CD4-positive, alpha-beta T cell (primary cell): Measurements from ENCODE around the gene SPATC1L. TPM values are rescaled to one million over a fixed set of nuclear protein-coding genes. Genes with fewer than 3 reads are reported as not detected.

ENCODE experiments used
- ATAC-seq: fragments of 200-7000 bp; cut with Tn5 transposase; one replicate; pipeline ENCODE4 v1.10.0; 2022; ENCODE audit warnings: mild to moderate bottlenecking; ENCODE audit not compliant: poor library complexity
- CTCF ChIA-PET: fragments of 350-600 bp; sonication (Branson Sonifier 250); formaldehyde crosslinking; loops from one replicate; lab custom pipeline; 2021; ENCODE audit warnings: antibody characterized with exemption, inconsistent platforms; lab: Charles Lee
- POLR2A ChIA-PET: fragments of 350-600 bp; sonication (Branson Sonifier 250); formaldehyde crosslinking; loops from one replicate; lab custom pipeline; 2021; ENCODE audit warnings: antibody characterized with exemption, inconsistent platforms; lab: Charles Lee
- DNase-seq, 14 experiments: peaks; one replicate each; pipeline ENCODE4 v3.0.0-alpha.2; 2013 to 2020; ENCODE audit warnings: mixed read lengths in 2 of 14
- H3K27ac ChIP-seq, 2 donors: one replicate each; pipeline versions ENCODE4 v1.5.1 to v1.7.0; 2013; ENCODE audit warnings: low read length in 2 of 2, low read depth in 1 of 2, mild to moderate bottlenecking in 1 of 2
- H3K27me3 ChIP-seq, 2 experiments: 1 replicate in 1 of 2; 2 replicates in 1 of 2; pipeline versions ENCODE4 v1.6.1 to v1.7.0; 2013; ENCODE audit warnings: low read length in 2 of 2, control low read depth in 1 of 2, mild to moderate bottlenecking in 1 of 2, moderate library complexity in 1 of 2; ENCODE audit not compliant: insufficient read depth in 2 of 2, control insufficient read depth in 1 of 2
- H3K36me3 ChIP-seq: one replicate; pipeline ENCODE4 v1.6.1; 2013; ENCODE audit warnings: low read length, control low read depth; ENCODE audit not compliant: insufficient read depth
- H3K4me1 ChIP-seq: one replicate; pipeline ENCODE4 v1.6.1; 2013; ENCODE audit warnings: low read length, control low read depth; ENCODE audit not compliant: insufficient read depth
- H3K4me3 ChIP-seq: one replicate; pipeline ENCODE4 v1.5.1; 2013; ENCODE audit warnings: mild to moderate bottlenecking, low read length, moderate library complexity
- H3K9me3 ChIP-seq, 2 experiments: 1 replicate in 1 of 2; 2 replicates in 1 of 2; pipeline versions ENCODE4 v1.6.1 to v1.7.0; 2013; ENCODE audit warnings: low read length in 2 of 2, mild to moderate bottlenecking in 2 of 2, control low read depth in 1 of 2, moderate library complexity in 1 of 2; ENCODE audit not compliant: control insufficient read depth in 1 of 2, insufficient read depth in 1 of 2
- H3K27ac Mint-ChIP-seq: one replicate; pipeline ENCODE4 v1.8.0; 2020; ENCODE audit warnings: mixed read lengths
- H3K27me3 Mint-ChIP-seq: one replicate; pipeline ENCODE4 v1.8.0; 2021; ENCODE audit warnings: mixed read lengths
- H3K36me3 Mint-ChIP-seq: one replicate; pipeline ENCODE4 v1.8.0; 2021; ENCODE audit warnings: low read depth, mixed read lengths
- H3K4me1 Mint-ChIP-seq: one replicate; pipeline ENCODE4 v1.8.0; 2021; ENCODE audit warnings: low read depth, mixed read lengths
- H3K4me3 Mint-ChIP-seq: one replicate; pipeline ENCODE4 v1.8.0; 2020; ENCODE audit warnings: mild to moderate bottlenecking, mixed read lengths
- H3K9me3 Mint-ChIP-seq: one replicate; pipeline ENCODE4 v1.8.0; 2020; ENCODE audit warnings: mixed read lengths
- CTCF ChIP-seq: fragments of 200-600 bp; IDR thresholded peaks from one replicate; pipeline ENCODE4 v1.8.0; 2022; ENCODE audit warnings: antibody characterized with exemption, mild to moderate bottlenecking
- intact Hi-C, 2 experiments: fragments of 100-400 bp; cut with DNase I in 1 of 2; cut with micrococcal nuclease in 1 of 2; formaldehyde crosslinking; loops; one replicate each; pipeline versions ENCODE4 v1.15.1 to v1.9.0; 2023 to 2025; cut with DNase I, micrococcal nuclease
- total RNA-seq, 174 experiments: library from RNA in 2 of 174; stranded (reverse) in 2 of 174; gene quantifications; one replicate each; pipeline ENCODE4 v1.2.3 and lab custom pipeline; 2021 to 2026

SPATC1L gene
- total RNA-seq, 2 experiments from 2014 or later: 2.8 to 3.0 TPM

- Mint-ChIP-seq H3K4me3 (no peak overlapping the region), H3K4me1 (peaks cover 11% of the 10 kb centered on the region), H3K9me3 (no peaks in the 10 kb centered on the region), H3K36me3 (peaks cover 12% of the 10 kb centered on the region), H3K27me3 (no peaks in the 10 kb centered on the region), H3K27ac (no peak overlapping the region)
- POLR2A ChIA-PET: no interaction called here
- TF ChIP-seq CTCF: no peak
- intact Hi-C loops: loop anchor here in 1 of 2 experiments (5.0 to 10.0 kb wide), 2 partner anchors 95 to 138 kb away; partner anchors contain the start of gene COL6A2
- Histone ChIP-seq H3K4me3 (no peak overlapping the region), H3K27ac (no peak overlapping the region), H3K4me1 (peaks cover 11% of the 10 kb centered on the region), H3K27me3 (peaks cover 0 to 3% of the 10 kb centered on the region in 2 experiments), H3K36me3 (peaks cover 12% of the 10 kb centered on the region), H3K9me3 (no peaks in the 10 kb centered on the region)
- no peak for DNase-seq
- CTCF ChIA-PET: no interaction called here
- ATAC-seq: no peak
Observed at GRCh38 chr21:46189213-46189958, 5.1 kb upstream of the SPATC1L start.

GRCh38 chr21:46188226-46189212 is 4.3 kb upstream of the SPATC1L start:
- no peak overlapping the region for H3K27ac Mint-ChIP-seq
- no peaks in the 10 kb centered on the region for H3K9me3 Mint-ChIP-seq
- POLR2A ChIA-PET: no interaction called here
- H3K4me1 Mint-ChIP-seq: peaks cover 11% of the 10 kb centered on the region
- no peak for ATAC-seq
- Histone ChIP-seq H3K27me3 (peaks cover 0 to 3% of the 10 kb centered on the region in 2 experiments), H3K9me3 (no peaks in the 10 kb centered on the region), H3K4me1 (peaks cover 19% of the 10 kb centered on the region), H3K36me3 (peaks cover 3% of the 10 kb centered on the region), H3K27ac (no peak overlapping the region), H3K4me3 (no peak overlapping the region)
- H3K27me3 Mint-ChIP-seq: no peaks in the 10 kb centered on the region
- H3K4me3 Mint-ChIP-seq: no peak overlapping the region
- CTCF ChIA-PET: no interaction called here
- peaks cover 3% of the 10 kb centered on the region for H3K36me3 Mint-ChIP-seq
- no peak for TF ChIP-seq CTCF
- DNase-seq: peak in 1 of 14 experiments; percentile 20
- intact Hi-C loops: loop anchor here in 1 of 2 experiments (5.0 to 10.0 kb wide), 2 partner anchors 94 to 139 kb away; partner anchors contain the start of gene COL6A2

- Histone ChIP-seq H3K4me1 (peaks cover 21% of the 10 kb centered on the region), H3K36me3 (peaks cover 2% of the 10 kb centered on the region), H3K9me3 (no peaks in the 10 kb centered on the region), H3K4me3 (no peak overlapping the region), H3K27me3 (peaks cover 0 to 3% of the 10 kb centered on the region in 2 experiments), H3K27ac (no peak overlapping the region)
- Mint-ChIP-seq H3K4me1 (peaks cover 11% of the 10 kb centered on the region), H3K27me3 (no peaks in the 10 kb centered on the region), H3K9me3 (no peaks in the 10 kb centered on the region), H3K27ac (no peak overlapping the region), H3K4me3 (no peak overlapping the region), H3K36me3 (no peaks in the 10 kb centered on the region)
- intact Hi-C loops: loop anchor here in 1 of 2 experiments (5.0 to 10.0 kb wide), 2 partner anchors 93 to 139 kb away; partner anchors contain the start of gene COL6A2
- DNase-seq (no peak), ATAC-seq (no peak)
- ChIA-PET POLR2A (no interaction called here), CTCF (no interaction called here)
- TF ChIP-seq CTCF: no peak
Observed at GRCh38 chr21:46187814-46188213, 3.6 kb upstream of the SPATC1L start.
